ENCODE results near the gene CLEC2L. TPM values are rescaled to one million over a fixed set of nuclear protein-coding genes. Genes with fewer than 3 reads are reported as not detected.

The CLEC2L gene
- total and polyA plus RNA-seq, 2 donors (not counting 1 experiment from before 2014, with no cell fraction given), result not detected

DNA sequence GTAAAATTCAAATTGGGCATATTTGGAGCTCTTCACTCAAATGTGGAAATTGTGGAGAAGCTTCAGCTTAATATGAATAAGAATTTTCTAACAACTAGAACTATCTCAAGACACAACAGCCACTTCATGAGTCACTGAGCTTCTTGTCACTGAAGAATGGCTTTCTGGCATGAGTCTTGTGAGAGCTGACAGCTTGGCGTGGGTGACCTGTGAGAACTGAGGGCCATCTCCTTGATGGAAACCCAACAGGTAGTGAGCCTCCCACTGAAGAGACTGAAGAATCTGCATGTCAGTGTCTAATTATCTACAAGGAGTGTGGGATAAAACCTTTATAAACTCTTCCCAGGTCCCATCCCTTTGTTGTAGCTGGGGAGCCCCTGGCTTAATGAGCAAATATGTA lies 66.0 kb downstream of the CLEC2L start:
- no peak overlapping the region for H3K9ac ChIP-seq (ENCODE audit: insufficient read depth, low read length)
- no peak for DNase-seq (ENCODE audit: low read depth in 2 of 2)
- H3K36me3 ChIP-seq (ENCODE audit: control insufficient read depth, insufficient read depth, low read length), result peaks cover 13% of the 10 kb centered on the region
- H3K4me1 ChIP-seq (ENCODE audit: control insufficient read depth, extremely low read depth, insufficient read depth, low read length), result peaks cover 4% of the 10 kb centered on the region
- H4K20me1 ChIP-seq (ENCODE audit: control insufficient read depth, extremely low read depth, insufficient read depth, low read length), result no peaks in the 10 kb centered on the region
- H3K27ac ChIP-seq (ENCODE audit: insufficient read depth, low read length), result no peak overlapping the region
- no peak overlapping the region for H3K4me3 ChIP-seq (replicated peaks in 1 of 4; ENCODE audit: control extremely low read depth in 1 of 4, insufficient read depth in 1 of 4, low read depth in 3 of 4, low read length in 4 of 4)
- no peak overlapping the region for H2AFZ ChIP-seq (ENCODE audit: low read length)
- TF ChIP-seq EZH2 (IDR thresholded peaks at IDR 0.05; ENCODE audit: low read length, missing control alignments), result no peak
- TF ChIP-seq, protein P1, sequence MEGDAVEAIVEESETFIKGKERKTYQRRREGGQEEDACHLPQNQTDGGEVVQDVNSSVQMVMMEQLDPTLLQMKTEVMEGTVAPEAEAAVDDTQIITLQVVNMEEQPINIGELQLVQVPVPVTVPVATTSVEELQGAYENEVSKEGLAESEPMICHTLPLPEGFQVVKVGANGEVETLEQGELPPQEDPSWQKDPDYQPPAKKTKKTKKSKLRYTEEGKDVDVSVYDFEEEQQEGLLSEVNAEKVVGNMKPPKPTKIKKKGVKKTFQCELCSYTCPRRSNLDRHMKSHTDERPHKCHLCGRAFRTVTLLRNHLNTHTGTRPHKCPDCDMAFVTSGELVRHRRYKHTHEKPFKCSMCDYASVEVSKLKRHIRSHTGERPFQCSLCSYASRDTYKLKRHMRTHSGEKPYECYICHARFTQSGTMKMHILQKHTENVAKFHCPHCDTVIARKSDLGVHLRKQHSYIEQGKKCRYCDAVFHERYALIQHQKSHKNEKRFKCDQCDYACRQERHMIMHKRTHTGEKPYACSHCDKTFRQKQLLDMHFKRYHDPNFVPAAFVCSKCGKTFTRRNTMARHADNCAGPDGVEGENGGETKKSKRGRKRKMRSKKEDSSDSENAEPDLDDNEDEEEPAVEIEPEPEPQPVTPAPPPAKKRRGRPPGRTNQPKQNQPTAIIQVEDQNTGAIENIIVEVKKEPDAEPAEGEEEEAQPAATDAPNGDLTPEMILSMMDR (conservative IDR thresholded peaks at IDR 0.05 in 1 of 2, IDR thresholded peaks at IDR 0.05 in 1 of 2; ENCODE audit: low read depth in 1 of 2, low read length in 2 of 2), result no peak
- H3K79me2 ChIP-seq (ENCODE audit: control insufficient read depth, insufficient read depth, low read length), result no peaks in the 10 kb centered on the region
- H3K27me3 ChIP-seq (ENCODE audit: control insufficient read depth, insufficient read depth, low read length), result no peaks in the 10 kb centered on the region
- no peak overlapping the region for H3K4me2 ChIP-seq (ENCODE audit: extremely low read depth, insufficient read depth, low read length)
- H3K9me3 ChIP-seq (ENCODE audit: control insufficient read depth, insufficient read depth, low read depth, low read length), result no peaks in the 10 kb centered on the region

DNA sequence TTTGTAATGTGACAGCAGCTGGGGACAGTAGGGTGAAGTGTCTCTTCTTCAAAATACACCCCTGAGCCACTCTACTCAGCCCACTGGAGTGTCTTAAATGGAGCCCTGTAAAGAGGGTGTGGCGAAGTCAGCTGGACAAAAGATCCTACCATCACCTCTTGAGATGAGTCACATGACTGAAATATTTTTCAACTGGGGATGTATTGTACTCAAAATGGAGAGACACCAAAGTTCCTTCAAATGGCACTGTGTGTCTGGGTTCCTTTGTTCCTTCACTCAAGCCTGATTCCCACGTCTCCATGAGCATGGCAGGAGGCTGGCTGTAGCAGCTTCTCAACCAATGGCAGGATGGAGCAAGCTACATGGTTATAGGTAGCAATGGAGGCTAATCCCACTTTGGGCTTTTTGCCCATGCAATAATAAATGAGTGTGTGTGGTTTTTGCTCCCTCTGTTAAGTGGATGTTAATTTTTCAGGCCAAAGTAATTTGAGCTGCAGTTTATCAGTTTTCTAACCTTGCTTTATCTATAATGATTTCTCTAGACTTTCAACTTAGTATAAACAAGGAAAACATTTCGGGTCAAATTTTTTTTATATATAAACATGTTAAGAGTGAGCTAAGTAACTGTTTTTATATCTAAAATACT lies 68.2 kb downstream of the CLEC2L start:
- TF ChIP-seq, protein P1 (conservative IDR thresholded peaks at IDR 0.05 in 1 of 2, IDR thresholded peaks at IDR 0.05 in 1 of 2; ENCODE audit: low read depth in 1 of 2, low read length in 2 of 2), result no peak
- no peak for TF ChIP-seq EZH2 (IDR thresholded peaks at IDR 0.05; ENCODE audit: low read length, missing control alignments)
- Histone ChIP-seq H3K4me3 (replicated peaks in 1 of 4; ENCODE audit: control extremely low read depth in 1 of 4, insufficient read depth in 1 of 4, low read depth in 3 of 4, low read length in 4 of 4) (no peak overlapping the region), H3K9ac (ENCODE audit: insufficient read depth, low read length) (no peak overlapping the region), H4K20me1 (ENCODE audit: control insufficient read depth, extremely low read depth, insufficient read depth, low read length) (no peaks in the 10 kb centered on the region), H3K4me1 (ENCODE audit: control insufficient read depth, extremely low read depth, insufficient read depth, low read length) (peaks cover 4% of the 10 kb centered on the region), H3K79me2 (ENCODE audit: control insufficient read depth, insufficient read depth, low read length) (no peaks in the 10 kb centered on the region), H3K4me2 (ENCODE audit: extremely low read depth, insufficient read depth, low read length) (no peak overlapping the region), H3K27ac (ENCODE audit: insufficient read depth, low read length) (no peak overlapping the region), H3K9me3 (ENCODE audit: control insufficient read depth, insufficient read depth, low read depth, low read length) (no peaks in the 10 kb centered on the region), H3K36me3 (ENCODE audit: control insufficient read depth, insufficient read depth, low read length) (peaks cover 16% of the 10 kb centered on the region), H2AFZ (ENCODE audit: low read length) (no peak overlapping the region), H3K27me3 (ENCODE audit: control insufficient read depth, insufficient read depth, low read length) (no peaks in the 10 kb centered on the region)
- DNase-seq (ENCODE audit: low read depth in 2 of 2), result no peak

DNA sequence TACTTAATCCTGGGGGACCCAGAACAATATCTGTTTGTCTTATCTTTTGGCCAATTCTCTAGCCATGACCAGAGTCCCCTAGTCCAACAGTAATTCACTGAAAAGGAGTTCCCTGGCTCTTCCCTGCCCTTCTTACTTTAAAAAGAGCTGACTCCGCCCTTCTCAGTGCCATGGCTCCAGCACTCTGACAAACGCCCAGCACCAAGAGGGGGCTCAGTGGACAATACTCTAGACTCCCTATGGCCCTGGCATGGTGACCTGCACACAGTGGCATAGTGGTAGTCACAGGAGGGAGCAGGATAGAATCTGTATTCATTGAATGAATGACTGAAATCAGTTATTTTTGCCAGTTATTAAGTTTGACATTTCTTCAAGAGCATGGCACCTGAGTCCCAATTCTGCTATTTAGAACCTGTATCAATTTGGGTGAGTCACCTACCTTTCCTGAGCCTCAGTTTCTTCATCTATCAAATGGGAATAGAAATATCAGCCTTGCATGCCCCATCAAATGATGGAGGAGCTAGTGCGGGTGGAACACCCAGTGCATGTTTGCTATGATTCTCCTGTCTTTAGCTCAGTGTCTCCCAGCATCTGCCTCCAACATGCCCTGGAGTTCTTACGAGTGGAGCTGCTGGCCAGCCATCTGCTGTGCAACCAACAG lies 69.4 kb downstream of the CLEC2L start:
- H3K9ac ChIP-seq (ENCODE audit: insufficient read depth, low read length), result no peak overlapping the region
- H3K9me3 ChIP-seq (ENCODE audit: control insufficient read depth, insufficient read depth, low read depth, low read length), result no peaks in the 10 kb centered on the region
- H3K36me3 ChIP-seq (ENCODE audit: control insufficient read depth, insufficient read depth, low read length), result peaks cover 17% of the 10 kb centered on the region
- no peak for DNase-seq (ENCODE audit: low read depth in 2 of 2)
- no peak overlapping the region for H3K4me2 ChIP-seq (ENCODE audit: extremely low read depth, insufficient read depth, low read length)
- no peaks in the 10 kb centered on the region for H3K79me2 ChIP-seq (ENCODE audit: control insufficient read depth, insufficient read depth, low read length)
- H3K27ac ChIP-seq (ENCODE audit: insufficient read depth, low read length), result no peak overlapping the region
- TF ChIP-seq EZH2 (IDR thresholded peaks at IDR 0.05; ENCODE audit: low read length, missing control alignments), result no peak
- TF ChIP-seq, protein P1 (conservative IDR thresholded peaks at IDR 0.05 in 1 of 2, IDR thresholded peaks at IDR 0.05 in 1 of 2; ENCODE audit: low read depth in 1 of 2, low read length in 2 of 2), result no peak
- no peak overlapping the region for H2AFZ ChIP-seq (ENCODE audit: low read length)
- peaks cover 4% of the 10 kb centered on the region for H3K4me1 ChIP-seq (ENCODE audit: control insufficient read depth, extremely low read depth, insufficient read depth, low read length)
- no peak overlapping the region for H3K4me3 ChIP-seq (replicated peaks in 1 of 4; ENCODE audit: control extremely low read depth in 1 of 4, insufficient read depth in 1 of 4, low read depth in 3 of 4, low read length in 4 of 4)
- H3K27me3 ChIP-seq (ENCODE audit: control insufficient read depth, insufficient read depth, low read length), result no peaks in the 10 kb centered on the region
- no peaks in the 10 kb centered on the region for H4K20me1 ChIP-seq (ENCODE audit: control insufficient read depth, extremely low read depth, insufficient read depth, low read length)
